HG02885 (cell line): Measurements from ENCODE around the gene RNF10.

Source experiments
- ATAC-seq: cut with Tn5 transposase; IDR thresholded peaks from one replicate; pipeline ENCODE4 v1.9.1; 2021; ENCODE audit warnings: mild to moderate bottlenecking; ENCODE audit not compliant: unreplicated experiment, poor library complexity

Gene RNF10

GRCh38 chr12:120573560-120573959, 39.4 kb downstream of the RNF10 start:
- no peak for ATAC-seq

- ATAC-seq, result no peak
These were observed 40.0 kb downstream of the RNF10 start for GRCh38 chr12:120574106-120574505.

DNA sequence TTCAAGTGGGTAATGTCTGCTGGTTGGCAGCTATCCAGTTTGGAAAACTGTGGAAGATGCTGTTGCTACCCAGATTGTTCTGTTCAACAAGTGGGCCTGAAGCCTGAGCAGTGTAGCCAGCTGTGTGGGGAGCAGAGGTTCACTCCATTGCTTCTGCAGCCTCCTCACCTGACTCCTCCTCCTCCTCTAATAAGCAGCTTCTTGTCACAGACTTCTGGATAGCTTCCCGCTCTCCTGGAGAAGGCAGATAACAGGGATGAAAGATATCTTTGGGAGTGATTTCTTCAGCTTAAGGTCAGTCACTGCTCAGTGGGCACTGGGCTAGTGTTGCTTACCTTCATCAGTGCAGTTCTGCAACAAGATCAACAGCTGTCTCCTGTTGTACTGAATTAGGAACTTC, 45.0 kb downstream of the RNF10 start:
- no peak for ATAC-seq

DNA sequence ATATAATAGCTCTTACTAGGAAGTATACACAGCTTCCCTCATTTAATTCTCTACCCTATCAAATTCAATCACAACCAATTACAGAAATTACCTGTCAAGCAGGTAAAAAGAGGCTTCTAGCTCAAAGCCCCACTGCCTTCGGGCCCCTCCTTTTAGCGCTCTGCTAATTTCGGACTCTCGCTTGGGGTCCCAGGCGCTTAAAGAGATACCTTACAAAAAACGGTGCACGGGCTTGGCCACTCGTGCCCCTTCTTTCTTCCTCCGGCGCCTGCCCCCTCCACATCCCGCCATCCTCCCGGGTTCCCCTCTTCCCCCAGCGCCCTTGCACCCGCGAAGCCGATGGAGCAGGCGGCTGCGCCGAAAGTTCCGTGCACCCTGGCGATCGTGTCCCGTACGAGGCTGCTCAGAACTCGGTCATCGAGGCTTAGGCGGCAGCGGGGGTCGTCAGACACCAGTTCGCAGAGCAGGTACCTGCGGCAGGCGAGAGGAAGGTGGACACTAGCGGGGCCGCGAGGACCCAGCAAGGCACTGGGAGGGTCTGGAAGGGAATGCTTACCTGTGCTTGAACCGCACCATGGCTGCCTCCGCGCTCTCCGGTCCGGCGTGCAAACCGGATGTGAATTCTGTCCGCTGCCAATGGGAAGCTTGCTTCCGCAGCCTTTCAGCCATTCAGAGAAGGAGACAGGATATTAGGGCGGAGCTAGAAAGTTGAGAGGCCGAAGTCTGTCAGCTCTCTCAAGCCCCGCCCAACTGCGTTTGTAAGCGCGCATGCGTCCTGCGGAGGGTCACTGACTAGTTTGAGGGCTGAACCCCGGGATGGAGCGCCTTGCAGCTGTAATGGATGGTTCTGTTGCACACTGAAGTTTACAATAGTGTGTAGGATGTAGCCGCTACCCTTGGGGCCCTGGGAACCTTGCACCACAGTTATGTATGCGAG, 46.9 kb downstream of the RNF10 start, which contains the start of gene POP5:
TSS of gene POP5 (minus strand) at position 616 of the 937 bp plus-strand sequence. CDS start at position 576, 40 bp downstream.
- ATAC-seq, result peak; percentile 94

- ATAC-seq, result no peak
These were observed 47.8 kb downstream of the RNF10 start for GRCh38 chr12:120581998-120582397.

DNA sequence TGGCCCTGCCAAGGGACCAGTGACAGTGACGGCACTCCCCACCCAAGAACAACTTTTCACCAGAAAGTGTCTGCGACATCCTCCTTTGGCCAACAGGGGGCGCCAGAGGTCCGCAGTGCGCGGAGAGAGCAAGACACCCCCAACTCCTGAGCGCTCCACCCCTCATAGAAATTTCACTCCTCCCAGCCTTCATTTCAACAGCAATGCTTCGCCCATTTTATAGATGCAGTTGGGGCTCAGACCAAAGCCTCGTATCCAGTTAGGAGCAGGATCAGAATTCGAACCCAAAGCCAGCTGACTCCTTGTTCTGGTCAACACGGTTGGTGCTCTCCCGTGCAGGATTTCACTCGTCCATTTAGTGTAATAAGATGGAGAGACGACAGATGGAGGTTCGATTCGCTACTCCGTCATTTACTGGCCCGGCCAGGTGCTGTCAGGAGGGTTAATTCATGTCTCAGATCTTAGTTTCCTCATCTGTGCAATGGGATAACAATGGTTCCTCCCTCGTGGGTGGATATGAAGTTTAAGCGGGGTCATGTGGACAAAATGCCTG, 49.4 kb downstream of the RNF10 start:
- no peak for ATAC-seq

DNA sequence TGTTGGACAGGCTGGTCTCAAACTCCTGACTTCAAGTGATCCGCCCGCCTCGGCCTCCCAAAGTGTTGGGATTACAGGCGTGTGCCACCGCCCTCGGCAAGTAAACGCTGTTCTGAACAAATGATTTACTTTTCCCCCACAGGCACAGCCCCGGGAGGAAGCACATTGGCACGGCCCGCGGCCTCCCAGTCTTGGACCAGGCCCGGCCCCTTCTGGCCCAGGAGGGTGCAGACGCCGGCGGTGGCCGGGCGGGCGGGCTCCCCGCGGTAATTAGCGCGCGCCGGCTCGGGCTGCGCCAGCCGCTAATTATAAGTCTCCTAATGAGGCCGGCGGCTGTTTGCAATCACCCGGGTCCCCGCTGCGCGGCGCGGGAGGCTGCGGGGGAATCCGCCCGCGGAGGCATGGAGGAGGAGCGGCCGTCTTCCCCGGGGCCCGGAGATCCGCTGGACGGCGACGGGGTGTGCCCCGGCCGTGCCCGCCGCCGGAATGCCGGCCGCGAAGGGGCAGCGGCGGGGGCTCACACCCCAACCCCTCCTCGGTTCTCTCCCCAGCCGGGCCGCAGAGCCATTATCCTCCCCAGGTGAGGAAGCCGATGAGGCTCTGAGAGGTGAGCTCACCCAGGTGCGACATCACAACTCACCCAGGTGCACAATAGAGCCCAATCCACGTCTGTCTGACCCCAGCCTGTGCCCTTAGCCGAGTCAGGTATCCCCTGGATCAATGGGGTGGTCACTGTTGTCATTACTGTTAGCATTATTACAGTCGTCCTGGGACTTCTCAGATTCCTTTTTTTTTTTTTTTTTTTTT, 50.4 kb downstream of the RNF10 start:
- ATAC-seq, result no peak

- ATAC-seq, result no peak
These were observed 52.0 kb downstream of the RNF10 start for GRCh38 chr12:120586206-120586605.

- ATAC-seq, result no peak
These were observed 52.7 kb downstream of the RNF10 start for GRCh38 chr12:120586860-120587259.

- ATAC-seq, result no peak
These were observed 54.2 kb downstream of the RNF10 start for GRCh38 chr12:120588371-120588770.

GRCh38 chr12:120588948-120589930, 55.1 kb downstream of the RNF10 start:
- no peak for ATAC-seq

- ATAC-seq, result no peak
These were observed 56.7 kb downstream of the RNF10 start for GRCh38 chr12:120590741-120591407.

DNA sequence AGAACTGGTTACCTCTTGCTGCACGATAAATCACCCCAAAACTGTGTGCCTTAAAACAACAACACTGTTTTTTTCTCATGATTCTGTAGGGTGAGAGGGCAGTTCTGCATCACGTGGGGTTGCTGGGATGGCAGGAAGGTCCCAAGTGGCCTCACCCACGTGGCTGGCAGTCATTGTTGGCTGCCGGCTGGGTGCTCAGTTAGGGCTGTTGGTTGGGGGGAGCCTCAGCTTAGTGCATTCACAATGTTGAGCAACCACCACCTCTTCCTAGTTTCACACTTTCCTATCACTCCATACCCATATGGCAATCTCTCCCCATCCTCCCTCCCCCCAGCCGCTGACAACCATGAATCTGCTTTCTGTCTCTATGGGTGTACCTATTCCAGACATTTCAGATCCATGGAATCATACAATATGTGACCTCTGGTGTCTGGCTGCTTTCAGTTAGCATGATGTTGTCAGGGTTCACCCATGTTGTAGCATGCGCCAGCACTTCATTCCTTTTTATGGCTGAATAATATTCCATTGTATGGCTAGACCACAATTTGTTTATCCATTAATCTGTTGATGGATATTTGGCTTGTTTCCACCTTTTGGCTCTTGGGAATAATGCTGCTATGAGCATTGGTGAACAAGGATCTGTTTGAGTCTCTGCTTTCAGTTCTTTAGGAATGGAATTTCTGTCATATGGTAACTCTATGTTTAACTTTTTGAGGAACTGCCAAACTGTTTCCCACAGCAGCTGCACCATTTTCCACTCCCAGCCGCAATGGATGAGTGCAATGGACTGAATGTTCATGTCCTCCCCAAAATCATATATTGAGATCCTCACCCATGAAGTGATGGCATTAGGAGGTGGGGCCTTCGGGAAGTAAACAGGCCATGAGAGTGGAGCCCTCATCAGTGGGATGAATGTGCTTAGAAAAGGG, 58.2 kb downstream of the RNF10 start:
- no peak for ATAC-seq

GRCh38 chr12:120596901-120597300, 62.7 kb downstream of the RNF10 start:
- ATAC-seq, result no peak

GRCh38 chr12:120597861-120598260, 63.7 kb downstream of the RNF10 start:
- ATAC-seq, result no peak

DNA sequence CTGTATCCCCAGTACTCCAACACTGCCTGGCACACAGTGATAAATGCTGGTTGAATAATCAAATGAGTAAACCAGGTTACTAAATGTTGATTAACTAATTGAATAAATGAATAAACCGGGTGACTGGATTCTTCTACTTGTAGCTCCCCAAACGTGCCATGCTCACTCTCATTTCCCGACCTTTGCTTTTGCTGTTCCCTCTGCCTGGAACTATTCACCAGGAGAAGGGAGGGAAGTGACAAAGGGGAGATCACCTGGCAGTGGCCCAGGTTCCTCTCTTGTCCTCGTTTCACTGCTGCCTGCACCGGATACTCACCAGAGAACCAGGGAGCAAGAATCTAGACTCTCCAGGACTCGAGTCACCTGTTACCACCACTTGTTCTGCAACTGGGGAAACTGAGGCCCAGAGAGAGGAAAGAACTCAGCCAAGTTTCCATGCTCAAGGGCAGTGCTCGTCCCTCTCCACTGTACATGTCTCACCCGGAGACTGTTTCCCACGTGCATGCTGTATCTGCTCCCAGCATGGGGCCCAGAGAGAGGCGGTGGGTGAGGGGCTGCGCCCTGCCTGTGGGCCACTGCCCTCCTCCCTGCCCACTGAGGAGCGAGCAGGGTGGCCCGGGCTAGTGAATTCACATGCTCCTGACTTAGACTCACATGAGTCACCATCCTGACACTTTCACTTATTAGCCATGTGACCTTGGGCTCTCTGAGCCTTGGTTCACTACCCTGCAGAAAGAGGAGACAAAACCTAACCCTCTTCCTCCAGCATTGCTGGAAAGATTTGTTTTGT, 64.7 kb downstream of the RNF10 start:
- no peak for ATAC-seq
